ENCODE results near the gene CDNF.
"Not testable (repeated sequence)": the region's sequence is repeated elsewhere in the genome, so short reads cannot be mapped to it uniquely, and the experiment has no call there.

Gene CDNF

GRCh38 chr10:14837757-14838581, at the start of gene CDNF, which contains the start of the genes HSPA14 and MSANTD7:
Gene CDNF (minus strand): TSS chr10:14838037. CDS start chr10:14837946, 91 bp downstream.
Gene HSPA14 (plus strand): TSS chr10:14838306. CDS start chr10:14838403, 97 bp downstream.
Gene MSANTD7 (plus strand): TSS chr10:14838306. CDS start chr10:14842285, 3,979 bp downstream.
- DNase-seq: peak; percentile 100

GRCh38 chr10:14884082-14884481, 46.2 kb upstream of the CDNF start:
- peak; percentile 56 for DNase-seq

- DNase-seq: no peak
These were observed 42.4 kb upstream of the CDNF start for GRCh38 chr10:14880229-14880628.

GRCh38 chr10:14879928-14880193, 42.0 kb upstream of the CDNF start:
- DNase-seq: no peak

- peak; percentile 30 for DNase-seq
These were observed 41.5 kb upstream of the CDNF start for GRCh38 chr10:14879124-14879927.

- DNase-seq: peak; percentile 96
These were observed 40.7 kb upstream of the CDNF start, which contains the start of gene SUV39H2 for GRCh38 chr10:14878266-14879123. Gene SUV39H2 (plus strand): TSS chr10:14878866. CDS start chr10:14878889, 23 bp downstream.

- DNase-seq: no peak
These were observed 38.9 kb upstream of the CDNF start for GRCh38 chr10:14876764-14877163.

- no peak for DNase-seq
These were observed 38.1 kb upstream of the CDNF start for GRCh38 chr10:14875941-14876340.

- no peak for DNase-seq
These were observed 35.4 kb upstream of the CDNF start for GRCh38 chr10:14873090-14873760.

- DNase-seq: not testable (repeated sequence)
These were observed 27.0 kb upstream of the CDNF start for GRCh38 chr10:14864871-14865270.

GRCh38 chr10:14864466-14864865, 26.6 kb upstream of the CDNF start:
- not testable (repeated sequence) for DNase-seq

GRCh38 chr10:14860791-14861190, 23.0 kb upstream of the CDNF start:
- DNase-seq: no peak

GRCh38 chr10:14859775-14860174, 21.9 kb upstream of the CDNF start:
- no peak for DNase-seq

GRCh38 chr10:14859043-14859442, 21.2 kb upstream of the CDNF start:
- DNase-seq: no peak

GRCh38 chr10:14858338-14858960, 20.6 kb upstream of the CDNF start:
- no peak for DNase-seq

GRCh38 chr10:14855453-14855852, 17.6 kb upstream of the CDNF start:
- DNase-seq: no peak

GRCh38 chr10:14852236-14852635, 14.4 kb upstream of the CDNF start:
- DNase-seq: no peak

GRCh38 chr10:14844948-14845347, 7.1 kb upstream of the CDNF start:
- DNase-seq: no peak

GRCh38 chr10:14843327-14843988, 5.6 kb upstream of the CDNF start:
- no peak for DNase-seq

GRCh38 chr10:14840178-14840577, 2.3 kb upstream of the CDNF start:
- DNase-seq: no peak

- DNase-seq: no peak
These were observed 1.5 kb upstream of the CDNF start for GRCh38 chr10:14839305-14839695.

Data from activated CD4-positive, alpha-beta T cell treated with anti-CD3 and anti-CD28 coated beads, Interleukin-2, amount 50 U/mL, for 16 hours (primary cell).